Endothelial cell of umbilical vein (primary cell): ENCODE results near the gene ATAT1. TPM values are rescaled to one million over a fixed set of nuclear protein-coding genes. Genes with fewer than 3 reads are reported as not detected.

ENCODE experiments used
- BruUV-seq: library from RNA; stranded (reverse); fragments of 400-500 nt; replicated peaks from 2 replicates; lab custom pipeline; 2021; lab: Mats Ljungman, UMichigan
- CTCF ChIA-PET: fragments of 300-600, 350-600 bp; sonication (Branson Sonifier 250); formaldehyde crosslinking; loops from one replicate; lab custom pipeline; 2021; ENCODE audit warnings: antibody characterized with exemption, inconsistent platforms; lab: Charles Lee
- POLR2A ChIA-PET: fragments of 300-600, 350-600 bp; sonication (Branson Sonifier 250); formaldehyde crosslinking; loops from one replicate; lab custom pipeline; 2021; ENCODE audit warnings: antibody characterized with exemption, inconsistent platforms; lab: Charles Lee
- DNase-seq: peaks from one replicate; pipeline ENCODE4 v3.0.0-alpha.2; 2011; ENCODE audit warnings: low read depth, low spot score
- FAIRE-seq: peaks from 2 replicates; lab custom pipeline; 2011; peaks lifted over from hg19 to GRCh38; lab: Jason Lieb, UNC
- H2AFZ ChIP-seq: 2 replicates; pipeline ENCODE4 v1.6.0; 2012; ENCODE audit warnings: low read depth, low read length, control low read depth, inconsistent platforms
- H3K27ac ChIP-seq: 2 replicates; pipeline ENCODE4 v1.5.1; 2011; ENCODE audit warnings: low read depth, mild to moderate bottlenecking, control low read depth, low read length, moderate library complexity; ENCODE audit not compliant: insufficient read depth
- H3K27me3 ChIP-seq, 2 experiments: 2 replicates each; pipeline versions ENCODE4 v1.6.0 to v1.6.1; 2011; ENCODE audit warnings: low read length in 2 of 2, mixed read lengths in 1 of 2; ENCODE audit not compliant: control insufficient read depth in 2 of 2, insufficient read depth in 2 of 2
- H3K36me3 ChIP-seq, 2 experiments: 2 replicates in 1 of 2; 3 replicates in 1 of 2; pipeline ENCODE4 v1.5.1; 2011; ENCODE audit warnings: low read length in 2 of 2, mild to moderate bottlenecking in 1 of 2, moderate library complexity in 1 of 2; ENCODE audit not compliant: control insufficient read depth in 2 of 2, insufficient read depth in 2 of 2; ENCODE audit errors: extremely low read depth in 1 of 2
- H3K4me1 ChIP-seq: 3 replicates; pipeline ENCODE4 v1.5.1; 2011; ENCODE audit warnings: mild to moderate bottlenecking, low read length; ENCODE audit not compliant: control insufficient read depth, insufficient read depth; ENCODE audit errors: extremely low read depth
- H3K4me2 ChIP-seq: 2 replicates; pipeline ENCODE4 v1.6.1; 2011; ENCODE audit warnings: low read length, control low read depth, mixed read lengths; ENCODE audit not compliant: insufficient read depth
- H3K4me3 ChIP-seq, 3 experiments: fragments of 200-600 bp in 1 of 3; sonication (generic), shearing (Covaris generic) in 1 of 3; replicated peaks in 1 of 3; 2 replicates each; pipeline ENCODE4 v1.5.1; 2011 to 2016; ENCODE audit warnings: control low read depth in 3 of 3, low read length in 3 of 3, mild to moderate bottlenecking in 2 of 3, inconsistent platforms in 1 of 3, low read depth in 1 of 3, moderate library complexity in 1 of 3; ENCODE audit not compliant: insufficient read depth in 1 of 3
- H3K79me2 ChIP-seq: 2 replicates; pipeline ENCODE4 v1.6.0; 2012; ENCODE audit warnings: low read length, inconsistent platforms; ENCODE audit not compliant: control insufficient read depth, insufficient read depth
- H3K9ac ChIP-seq: replicated peaks from 2 replicates; pipeline ENCODE3; 2011; ENCODE audit warnings: low read length, control low read depth; ENCODE audit not compliant: insufficient read depth; ENCODE audit errors: extremely low read depth
- H3K9me1 ChIP-seq: replicated peaks from 3 replicates; pipeline ENCODE4 v1.6.0; 2011; ENCODE audit warnings: mild to moderate bottlenecking, low read length; ENCODE audit not compliant: control insufficient read depth, insufficient read depth; ENCODE audit errors: extremely low read depth
- H3K9me3 ChIP-seq: replicated peaks from 2 replicates; pipeline ENCODE4 v1.5.1; 2012; ENCODE audit warnings: low read length, inconsistent platforms; ENCODE audit not compliant: control insufficient read depth, insufficient read depth
- H4K20me1 ChIP-seq: replicated peaks from 2 replicates; pipeline ENCODE3; 2011; ENCODE audit warnings: mild to moderate bottlenecking, low read length; ENCODE audit not compliant: control insufficient read depth, insufficient read depth; ENCODE audit errors: extremely low read depth
- EZH2 ChIP-seq: IDR thresholded peaks from 2 replicates; pipeline ENCODE4 v1.6.1; 2012; ENCODE audit warnings: borderline replicate concordance, low read depth, mild to moderate bottlenecking, moderate library complexity, low read length, inconsistent platforms; ENCODE audit not compliant: severe bottlenecking
- FOS ChIP-seq: IDR thresholded peaks from 2 replicates; pipeline ENCODE4 v1.6.1; 2011; ENCODE audit warnings: mild to moderate bottlenecking, low read length, moderate library complexity, borderline replicate concordance; ENCODE audit not compliant: insufficient read depth
- GATA2 ChIP-seq: IDR thresholded peaks from 2 replicates; pipeline ENCODE4 v1.7.0; 2011; ENCODE audit warnings: low read depth, mild to moderate bottlenecking, moderate library complexity, mixed read lengths, low read length; ENCODE audit not compliant: insufficient read length, insufficient read depth
- JUN ChIP-seq: IDR thresholded peaks from 2 replicates; pipeline ENCODE4 v1.6.1; 2011; ENCODE audit warnings: borderline replicate concordance, low read depth; ENCODE audit not compliant: insufficient read length, insufficient read depth
- MYC ChIP-seq: IDR thresholded peaks from one replicate; pipeline ENCODE4 v1.6.1; 2011; ENCODE audit warnings: mild to moderate bottlenecking, low read depth, low read length
- POLR2A ChIP-seq: IDR thresholded peaks from 2 replicates; pipeline ENCODE4 v1.6.1; 2012; ENCODE audit warnings: low read depth, mild to moderate bottlenecking, control low read depth, low read length
- POLR2AphosphoS5 ChIP-seq: IDR thresholded peaks from 2 replicates; pipeline ENCODE4 v1.6.1; 2012; ENCODE audit warnings: low read depth, mild to moderate bottlenecking, control low read depth, low read length, moderate library complexity; ENCODE audit not compliant: insufficient read depth
- dilution Hi-C: fragments of 300-500 bp; cut with MboI; formaldehyde crosslinking; loops from one replicate; pipeline ENCODE4 v1.15.0; 2019; ENCODE audit warnings: low sequenced_read_pairs; ENCODE audit not compliant: extremely low pct_ligation_motif_present
- intact Hi-C: fragments of 100-400 bp; cut with micrococcal nuclease; formaldehyde crosslinking; loops from one replicate; pipeline ENCODE4 v1.10.0; 2022
- polyA plus RNA-seq, 4 experiments: library from polyadenylated mRNA; depleted of rRNA in 3 of 4; stranded (reverse) in 3 of 4; unstranded in 1 of 4; fragments of >200 nt; gene quantifications; 2 replicates each; pipeline versions ENCODE4 v1.2.1 to v1.2.3, GENCODE V29; 2011 to 2012; ENCODE audit warnings: missing spikeins in 1 of 4
- total RNA-seq: library from RNA; stranded (reverse); gene quantifications from 2 replicates; pipeline ENCODE4 v1.2.3, GENCODE V29; 2021
- TF ChIP-seq, protein P1 (sequence below), 2 donors: IDR thresholded peaks; 1 replicate in 1 of 2; 2 replicates in 1 of 2; pipeline ENCODE4 v1.5.1; 2011; ENCODE audit warnings: low read length in 2 of 2, mild to moderate bottlenecking in 2 of 2, moderate library complexity in 2 of 2, control low read depth in 1 of 2, inconsistent platforms in 1 of 2, low read depth in 1 of 2; ENCODE audit not compliant: insufficient read depth in 1 of 2; ENCODE audit errors: extremely low read depth in 1 of 2
- TF ChIP-seq, protein P2 (sequence below): IDR thresholded peaks from 2 replicates; pipeline ENCODE4 v1.6.1; 2011; ENCODE audit not compliant: insufficient read depth, insufficient read length

Gene ATAT1
- total and polyA plus RNA-seq, 2 donors (not counting 3 experiments of a cell fraction or from before 2014, with no cell fraction given) = 17.4 to 18.4 TPM

DNA sequence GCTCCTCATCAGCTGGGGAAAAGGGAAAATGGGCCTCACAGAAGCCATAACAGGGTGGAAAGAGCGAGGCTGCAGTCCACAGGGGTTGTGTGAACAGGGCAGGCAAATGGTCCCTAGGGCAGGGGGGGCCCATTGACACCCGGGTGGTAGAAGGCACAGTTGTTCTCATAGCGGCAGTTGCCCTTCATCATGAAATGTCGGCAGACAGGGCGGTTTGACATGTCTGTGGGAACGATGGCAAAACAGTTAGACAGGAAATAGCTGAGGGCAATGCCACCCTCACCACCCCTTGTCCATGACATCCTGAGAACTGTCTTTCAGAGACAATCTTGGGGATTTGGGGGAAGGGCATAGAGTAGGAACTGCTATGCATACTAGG lies 25.2 kb upstream of the ATAT1 start:
- no peak for DNase-seq
- POLR2A ChIA-PET = interaction anchor here (6.2 kb wide), 1 partner anchor 12 kb away, joined by 63 read pairs; no protein-coding TSS in a partner anchor
- dilution Hi-C loops = no loop called here
- no peaks in the 10 kb centered on the region for H3K79me2 ChIP-seq
- H3K9me3 ChIP-seq = no peaks in the 10 kb centered on the region
- no peak overlapping the region for H3K4me3 ChIP-seq
- H3K36me3 ChIP-seq = peaks cover 40 to 56% of the 10 kb centered on the region in 2 experiments
- H4K20me1 ChIP-seq = no peaks in the 10 kb centered on the region
- H3K9me1 ChIP-seq = no peaks in the 10 kb centered on the region
- no peak overlapping the region for H3K27ac ChIP-seq
- no peaks in the 10 kb centered on the region for H3K27me3 ChIP-seq
- CTCF ChIA-PET = interaction anchor here (0.9 to 8.8 kb wide), 4 partner anchors 11 to 129 kb away, joined by 3 to 149 read pairs (median 6); no protein-coding TSS in a partner anchor
- no peak overlapping the region for H3K9ac ChIP-seq
- no peak for TF ChIP-seq POLR2A
- TF ChIP-seq, protein P1, sequence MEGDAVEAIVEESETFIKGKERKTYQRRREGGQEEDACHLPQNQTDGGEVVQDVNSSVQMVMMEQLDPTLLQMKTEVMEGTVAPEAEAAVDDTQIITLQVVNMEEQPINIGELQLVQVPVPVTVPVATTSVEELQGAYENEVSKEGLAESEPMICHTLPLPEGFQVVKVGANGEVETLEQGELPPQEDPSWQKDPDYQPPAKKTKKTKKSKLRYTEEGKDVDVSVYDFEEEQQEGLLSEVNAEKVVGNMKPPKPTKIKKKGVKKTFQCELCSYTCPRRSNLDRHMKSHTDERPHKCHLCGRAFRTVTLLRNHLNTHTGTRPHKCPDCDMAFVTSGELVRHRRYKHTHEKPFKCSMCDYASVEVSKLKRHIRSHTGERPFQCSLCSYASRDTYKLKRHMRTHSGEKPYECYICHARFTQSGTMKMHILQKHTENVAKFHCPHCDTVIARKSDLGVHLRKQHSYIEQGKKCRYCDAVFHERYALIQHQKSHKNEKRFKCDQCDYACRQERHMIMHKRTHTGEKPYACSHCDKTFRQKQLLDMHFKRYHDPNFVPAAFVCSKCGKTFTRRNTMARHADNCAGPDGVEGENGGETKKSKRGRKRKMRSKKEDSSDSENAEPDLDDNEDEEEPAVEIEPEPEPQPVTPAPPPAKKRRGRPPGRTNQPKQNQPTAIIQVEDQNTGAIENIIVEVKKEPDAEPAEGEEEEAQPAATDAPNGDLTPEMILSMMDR (IDR thresholded peaks at IDR 0.05; ENCODE audit: extremely low read depth in 1 of 2, insufficient read depth in 1 of 2, low read depth in 1 of 2, low read length in 2 of 2) = no peak
- no peak for TF ChIP-seq FOS
- no peak for TF ChIP-seq POLR2AphosphoS5
- TF ChIP-seq MYC = no peak
- TF ChIP-seq GATA2 = no peak
- TF ChIP-seq, protein P2, sequence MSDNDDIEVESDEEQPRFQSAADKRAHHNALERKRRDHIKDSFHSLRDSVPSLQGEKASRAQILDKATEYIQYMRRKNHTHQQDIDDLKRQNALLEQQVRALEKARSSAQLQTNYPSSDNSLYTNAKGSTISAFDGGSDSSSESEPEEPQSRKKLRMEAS = no peak
- TF ChIP-seq EZH2 = no peak
- no peak for TF ChIP-seq JUN
- peaks cover 8% of the 10 kb centered on the region for H3K4me1 ChIP-seq
- no TSS peak for BruUV-seq
- H3K4me2 ChIP-seq = no peak overlapping the region
- no peak overlapping the region for H2AFZ ChIP-seq
- intact Hi-C loops = no loop called here
- no peak for FAIRE-seq
